ENCODE measurements around the gene PRDM16.

The PRDM16 gene

DNA sequence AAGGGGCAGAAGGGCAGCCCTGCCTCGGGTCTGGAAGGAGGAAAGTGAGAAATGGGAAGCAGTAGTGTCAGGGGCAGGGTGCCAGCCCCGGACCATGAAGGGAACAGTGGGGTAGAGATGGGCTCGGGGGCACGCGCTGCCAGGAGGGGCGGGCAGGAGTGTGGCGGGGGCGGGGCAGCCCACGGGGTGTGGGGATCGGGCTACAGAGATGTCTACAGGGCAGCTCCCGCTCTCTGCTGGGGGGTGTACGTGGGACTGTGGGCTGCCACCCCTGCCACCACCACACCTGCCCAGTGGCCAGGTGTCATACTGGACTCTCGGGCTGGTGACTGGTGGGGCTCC lies 392.9 kb downstream of the PRDM16 start:
- H3K9me3 ChIP-seq (ENCODE audit: control insufficient read depth, low read length): no peaks in the 10 kb centered on the region
- no peak overlapping the region for H3K27ac ChIP-seq (ENCODE audit: insufficient read depth, low read length, poor library complexity, severe bottlenecking)
- H3K36me3 ChIP-seq (ENCODE audit: control insufficient read depth, insufficient read depth, low read length): no peaks in the 10 kb centered on the region
- no peak for DNase-seq
- no peaks in the 10 kb centered on the region for H3K4me1 ChIP-seq (ENCODE audit: control insufficient read depth, insufficient read depth, low read length, poor library complexity, severe bottlenecking)
- H3K27me3 ChIP-seq (replicated peaks; ENCODE audit: control insufficient read depth, insufficient read depth, low read length, poor library complexity, severe bottlenecking): no peaks in the 10 kb centered on the region
- no peak overlapping the region for H3K4me3 ChIP-seq (ENCODE audit: insufficient read depth, low read depth, low read length, poor library complexity, severe bottlenecking)

DNA sequence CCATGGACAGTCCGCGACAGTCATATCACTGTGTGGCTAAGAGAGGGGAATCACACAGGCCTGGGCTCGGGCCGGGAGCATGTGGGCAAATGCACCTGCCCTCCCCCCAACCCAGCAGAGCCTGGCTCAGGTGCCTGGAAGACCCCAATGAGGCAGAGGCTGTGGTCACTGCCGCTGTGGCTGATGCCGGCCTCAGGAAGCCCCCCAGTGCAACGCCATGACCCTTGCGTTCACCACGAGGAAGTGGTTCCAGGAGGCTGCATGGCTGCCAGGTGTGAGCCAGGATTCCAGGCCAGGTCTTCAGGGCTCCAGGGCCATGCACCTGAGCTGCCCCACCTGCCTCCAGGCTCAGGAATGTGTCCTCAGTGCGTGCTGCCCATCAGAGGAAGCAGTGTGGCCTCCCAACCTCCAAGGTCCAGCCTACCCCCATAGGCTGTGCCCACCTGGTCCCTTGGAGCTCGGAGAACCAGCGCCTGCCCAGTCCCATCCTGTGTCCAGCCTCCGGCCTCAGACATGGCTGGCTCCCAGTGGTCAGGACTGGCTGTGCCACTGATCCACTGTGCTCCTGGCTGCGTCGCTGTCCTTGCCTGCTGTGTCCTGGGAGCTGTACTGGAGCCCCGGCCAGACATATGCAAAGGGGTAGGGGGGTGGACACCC lies 393.5 kb downstream of the PRDM16 start:
- H3K27me3 ChIP-seq (replicated peaks; ENCODE audit: control insufficient read depth, insufficient read depth, low read length, poor library complexity, severe bottlenecking): no peaks in the 10 kb centered on the region
- H3K4me3 ChIP-seq (ENCODE audit: insufficient read depth, low read depth, low read length, poor library complexity, severe bottlenecking): no peak overlapping the region
- H3K4me1 ChIP-seq (ENCODE audit: control insufficient read depth, insufficient read depth, low read length, poor library complexity, severe bottlenecking): no peaks in the 10 kb centered on the region
- H3K36me3 ChIP-seq (ENCODE audit: control insufficient read depth, insufficient read depth, low read length): no peaks in the 10 kb centered on the region
- no peaks in the 10 kb centered on the region for H3K9me3 ChIP-seq (ENCODE audit: control insufficient read depth, low read length)
- no peak overlapping the region for H3K27ac ChIP-seq (ENCODE audit: insufficient read depth, low read length, poor library complexity, severe bottlenecking)
- DNase-seq: no peak

DNA sequence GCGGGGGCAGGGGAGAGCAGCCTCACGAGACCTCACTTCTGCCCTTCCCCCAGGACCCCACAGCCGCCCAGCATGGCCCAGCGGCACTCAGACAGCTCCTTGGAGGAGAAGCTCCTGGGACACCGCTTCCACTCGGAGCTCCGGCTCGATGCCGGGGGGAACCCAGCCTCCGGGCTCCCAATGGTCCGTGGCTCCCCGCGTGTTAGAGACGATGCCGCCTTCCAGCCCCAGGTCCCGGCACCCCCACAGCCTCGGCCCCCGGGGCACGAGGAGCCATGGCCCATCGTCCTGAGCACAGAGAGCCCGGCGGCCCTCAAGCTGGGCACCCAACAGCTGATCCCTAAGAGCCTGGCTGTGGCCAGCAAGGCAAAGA lies 394.0 kb downstream of the PRDM16 start:
- Histone ChIP-seq H3K9me3 (ENCODE audit: control insufficient read depth, low read length) (no peaks in the 10 kb centered on the region), H3K27me3 (replicated peaks; ENCODE audit: control insufficient read depth, insufficient read depth, low read length, poor library complexity, severe bottlenecking) (no peaks in the 10 kb centered on the region), H3K4me1 (ENCODE audit: control insufficient read depth, insufficient read depth, low read length, poor library complexity, severe bottlenecking) (no peaks in the 10 kb centered on the region), H3K4me3 (ENCODE audit: insufficient read depth, low read depth, low read length, poor library complexity, severe bottlenecking) (no peak overlapping the region), H3K36me3 (ENCODE audit: control insufficient read depth, insufficient read depth, low read length) (no peaks in the 10 kb centered on the region), H3K27ac (ENCODE audit: insufficient read depth, low read length, poor library complexity, severe bottlenecking) (no peak overlapping the region)
- no peak for DNase-seq

- Histone ChIP-seq H3K36me3 (ENCODE audit: control insufficient read depth, insufficient read depth, low read length) (no peaks in the 10 kb centered on the region), H3K27me3 (replicated peaks; ENCODE audit: control insufficient read depth, insufficient read depth, low read length, poor library complexity, severe bottlenecking) (no peaks in the 10 kb centered on the region), H3K27ac (ENCODE audit: insufficient read depth, low read length, poor library complexity, severe bottlenecking) (no peak overlapping the region), H3K4me1 (ENCODE audit: control insufficient read depth, insufficient read depth, low read length, poor library complexity, severe bottlenecking) (no peaks in the 10 kb centered on the region), H3K9me3 (ENCODE audit: control insufficient read depth, low read length) (no peaks in the 10 kb centered on the region), H3K4me3 (ENCODE audit: insufficient read depth, low read depth, low read length, poor library complexity, severe bottlenecking) (no peak overlapping the region)
- no peak for DNase-seq
Measured at GRCh38 chr1:3463408-3463863, 394.4 kb downstream of the PRDM16 start.

- Histone ChIP-seq H3K27ac (ENCODE audit: insufficient read depth, low read length, poor library complexity, severe bottlenecking) (no peak overlapping the region), H3K9me3 (ENCODE audit: control insufficient read depth, low read length) (no peaks in the 10 kb centered on the region), H3K4me1 (ENCODE audit: control insufficient read depth, insufficient read depth, low read length, poor library complexity, severe bottlenecking) (no peaks in the 10 kb centered on the region), H3K27me3 (replicated peaks; ENCODE audit: control insufficient read depth, insufficient read depth, low read length, poor library complexity, severe bottlenecking) (no peaks in the 10 kb centered on the region), H3K36me3 (ENCODE audit: control insufficient read depth, insufficient read depth, low read length) (no peaks in the 10 kb centered on the region), H3K4me3 (ENCODE audit: insufficient read depth, low read depth, low read length, poor library complexity, severe bottlenecking) (no peak overlapping the region)
- no peak for DNase-seq
Measured at GRCh38 chr1:3463891-3464648, 395.1 kb downstream of the PRDM16 start.

DNA sequence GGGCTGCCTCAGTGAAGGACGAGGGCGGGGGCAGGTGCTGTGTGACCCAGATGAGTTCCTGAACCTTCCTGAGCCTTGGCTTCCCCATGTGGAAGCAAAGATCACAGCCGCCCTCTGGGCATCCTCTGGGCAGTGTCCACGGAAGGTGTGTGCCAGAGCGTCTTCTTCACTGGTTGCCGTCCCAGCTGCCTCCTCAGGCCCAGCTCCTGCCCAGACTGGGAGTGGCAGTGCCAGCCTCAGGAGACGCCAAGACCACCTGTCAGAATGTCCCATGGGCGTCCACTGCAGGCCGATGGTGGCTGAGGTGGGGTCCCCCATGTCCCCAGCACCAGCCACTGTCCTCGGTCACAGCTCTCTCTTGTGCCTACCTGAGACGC lies 395.6 kb downstream of the PRDM16 start:
- no peak for DNase-seq
- no peak overlapping the region for H3K27ac ChIP-seq (ENCODE audit: insufficient read depth, low read length, poor library complexity, severe bottlenecking)
- H3K36me3 ChIP-seq (ENCODE audit: control insufficient read depth, insufficient read depth, low read length): no peaks in the 10 kb centered on the region
- no peaks in the 10 kb centered on the region for H3K9me3 ChIP-seq (ENCODE audit: control insufficient read depth, low read length)
- H3K4me1 ChIP-seq (ENCODE audit: control insufficient read depth, insufficient read depth, low read length, poor library complexity, severe bottlenecking): no peaks in the 10 kb centered on the region
- H3K4me3 ChIP-seq (ENCODE audit: insufficient read depth, low read depth, low read length, poor library complexity, severe bottlenecking): no peak overlapping the region
- no peaks in the 10 kb centered on the region for H3K27me3 ChIP-seq (replicated peaks; ENCODE audit: control insufficient read depth, insufficient read depth, low read length, poor library complexity, severe bottlenecking)

- H3K27ac ChIP-seq (ENCODE audit: insufficient read depth, low read length, poor library complexity, severe bottlenecking): no peak overlapping the region
- H3K4me1 ChIP-seq (ENCODE audit: control insufficient read depth, insufficient read depth, low read length, poor library complexity, severe bottlenecking): no peaks in the 10 kb centered on the region
Measured at GRCh38 chr1:3465091-3465934, 396.3 kb downstream of the PRDM16 start.

DNA sequence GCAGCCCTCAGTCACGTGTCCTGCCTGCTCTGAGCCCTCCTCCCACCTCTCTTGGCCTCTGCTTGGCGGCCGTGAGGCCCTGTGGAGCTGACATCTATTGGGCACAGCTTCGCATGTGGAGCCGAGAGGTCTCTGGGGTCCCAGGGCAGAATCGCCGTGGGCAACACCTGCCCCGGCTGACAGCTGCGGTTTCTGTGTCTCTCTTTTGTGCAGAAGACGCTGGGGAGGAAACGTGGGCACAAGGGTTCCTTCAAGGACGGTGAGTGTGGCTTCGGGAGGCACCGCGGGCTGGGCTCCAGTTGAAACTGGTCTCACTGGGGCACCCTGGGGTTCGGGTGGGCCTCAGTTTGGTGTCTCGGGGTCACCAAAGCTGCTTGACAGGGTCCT lies 396.9 kb downstream of the PRDM16 start:
- no peak overlapping the region for H3K4me3 ChIP-seq (ENCODE audit: insufficient read depth, low read depth, low read length, poor library complexity, severe bottlenecking)
- H3K27me3 ChIP-seq (replicated peaks; ENCODE audit: control insufficient read depth, insufficient read depth, low read length, poor library complexity, severe bottlenecking): no peaks in the 10 kb centered on the region
- H3K9me3 ChIP-seq (ENCODE audit: control insufficient read depth, low read length): no peaks in the 10 kb centered on the region
- no peaks in the 10 kb centered on the region for H3K36me3 ChIP-seq (ENCODE audit: control insufficient read depth, insufficient read depth, low read length)
- H3K4me1 ChIP-seq (ENCODE audit: control insufficient read depth, insufficient read depth, low read length, poor library complexity, severe bottlenecking): no peaks in the 10 kb centered on the region
- no peak for DNase-seq
- H3K27ac ChIP-seq (ENCODE audit: insufficient read depth, low read length, poor library complexity, severe bottlenecking): no peak overlapping the region

More at GRCh38 chr1:3465091-3465934, 396.3 kb downstream of the PRDM16 start:
- Histone ChIP-seq H3K27me3 (replicated peaks; ENCODE audit: control insufficient read depth, insufficient read depth, low read length, poor library complexity, severe bottlenecking) (no peaks in the 10 kb centered on the region), H3K4me3 (ENCODE audit: insufficient read depth, low read depth, low read length, poor library complexity, severe bottlenecking) (no peak overlapping the region), H3K36me3 (ENCODE audit: control insufficient read depth, insufficient read depth, low read length) (no peaks in the 10 kb centered on the region), H3K9me3 (ENCODE audit: control insufficient read depth, low read length) (no peaks in the 10 kb centered on the region)
- DNase-seq: no peak

DNA sequence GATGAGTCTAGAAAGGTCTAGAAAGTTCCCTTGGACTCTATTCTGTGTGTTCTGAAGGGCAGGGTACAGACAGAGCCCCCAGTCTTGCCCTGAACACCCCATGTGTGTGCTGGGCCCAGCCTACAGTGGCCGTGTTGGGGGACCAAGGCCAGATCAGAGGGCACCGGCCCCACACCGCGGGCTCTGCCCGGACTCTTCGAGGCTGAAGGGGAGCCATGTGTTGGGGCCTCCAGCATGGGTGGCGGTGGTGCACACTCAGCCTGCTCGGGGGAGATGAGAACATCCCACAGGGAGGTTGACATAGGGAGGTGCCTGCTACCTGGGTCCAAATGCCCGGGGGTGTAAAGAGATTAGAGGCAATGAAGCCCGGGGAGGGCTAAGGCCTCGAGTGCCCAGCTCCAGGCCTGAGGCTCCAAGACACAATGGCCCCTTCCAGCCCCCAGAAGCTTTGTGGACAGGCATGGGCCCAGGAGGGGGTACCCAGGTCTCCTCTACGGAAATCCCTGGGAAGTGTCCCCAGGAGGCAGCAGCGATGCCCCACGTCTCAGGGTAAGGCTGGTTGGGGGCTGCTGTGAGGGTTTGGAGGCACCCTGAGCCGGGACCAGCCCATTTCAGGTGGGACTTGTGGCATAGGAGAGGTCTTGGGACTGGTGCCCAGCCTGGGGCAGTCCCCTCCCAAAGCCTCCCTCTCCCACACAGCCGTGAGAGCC lies 397.5 kb downstream of the PRDM16 start:
- DNase-seq: no peak
- no peak overlapping the region for H3K27ac ChIP-seq (ENCODE audit: insufficient read depth, low read length, poor library complexity, severe bottlenecking)
- no peaks in the 10 kb centered on the region for H3K36me3 ChIP-seq (ENCODE audit: control insufficient read depth, insufficient read depth, low read length)
- H3K9me3 ChIP-seq (ENCODE audit: control insufficient read depth, low read length): no peaks in the 10 kb centered on the region
- H3K27me3 ChIP-seq (replicated peaks; ENCODE audit: control insufficient read depth, insufficient read depth, low read length, poor library complexity, severe bottlenecking): no peaks in the 10 kb centered on the region
- H3K4me3 ChIP-seq (ENCODE audit: insufficient read depth, low read depth, low read length, poor library complexity, severe bottlenecking): no peak overlapping the region
- no peaks in the 10 kb centered on the region for H3K4me1 ChIP-seq (ENCODE audit: control insufficient read depth, insufficient read depth, low read length, poor library complexity, severe bottlenecking)

Measured in effector memory CD4-positive, alpha-beta T cell (primary cell).